ENCODE results near the gene TULP4. TPM values are rescaled to one million over a fixed set of nuclear protein-coding genes. Genes with fewer than 3 reads are reported as not detected.

Gene TULP4
- total and polyA plus RNA-seq, 4 donors: 30.9 to 403 (median 84.8) TPM

DNA sequence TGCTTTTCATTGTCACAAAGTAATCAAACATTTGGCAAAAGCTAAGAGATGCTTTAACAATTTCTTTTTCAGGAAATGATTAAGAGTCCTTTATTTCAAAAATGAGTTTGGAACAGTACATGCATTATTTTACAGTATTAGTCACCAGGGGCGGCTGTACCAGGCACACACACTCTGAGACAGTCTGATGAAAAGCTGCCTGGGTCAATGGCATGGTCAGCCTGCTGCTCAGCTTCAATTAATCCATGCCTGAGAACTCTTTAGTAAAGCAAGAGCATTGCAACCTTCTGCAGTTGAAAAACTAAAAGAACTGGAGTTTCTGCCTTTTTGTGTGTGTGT is 105.5 kb downstream of the TULP4 start:
- H3K4me1 ChIP-seq (ENCODE audit: control insufficient read depth, insufficient read depth, low read length): peaks cover 8% of the 10 kb centered on the region
- no peaks in the 10 kb centered on the region for H3K27me3 ChIP-seq (ENCODE audit: control insufficient read depth, insufficient read depth, low read length)
- DNase-seq (ENCODE audit: low read depth in 4 of 6, low spot score in 6 of 6): peak in 2 of 6 donors; percentile 21 to 43
- H3K9me3 ChIP-seq (ENCODE audit: control insufficient read depth, insufficient read depth, low read length): no peaks in the 10 kb centered on the region
- no peak overlapping the region for H3K4me3 ChIP-seq (ENCODE audit: low read depth, low read length)
- H3K36me3 ChIP-seq (ENCODE audit: control insufficient read depth, insufficient read depth, low read length): peaks cover 4% of the 10 kb centered on the region
- 38% methylated on average over 1 of the region's 1 CpG for WGBS (ENCODE audit: insufficient coverage)
- H3K27ac ChIP-seq (ENCODE audit: low read depth, low read length): peak overlapping the region; percentile 57

DNA sequence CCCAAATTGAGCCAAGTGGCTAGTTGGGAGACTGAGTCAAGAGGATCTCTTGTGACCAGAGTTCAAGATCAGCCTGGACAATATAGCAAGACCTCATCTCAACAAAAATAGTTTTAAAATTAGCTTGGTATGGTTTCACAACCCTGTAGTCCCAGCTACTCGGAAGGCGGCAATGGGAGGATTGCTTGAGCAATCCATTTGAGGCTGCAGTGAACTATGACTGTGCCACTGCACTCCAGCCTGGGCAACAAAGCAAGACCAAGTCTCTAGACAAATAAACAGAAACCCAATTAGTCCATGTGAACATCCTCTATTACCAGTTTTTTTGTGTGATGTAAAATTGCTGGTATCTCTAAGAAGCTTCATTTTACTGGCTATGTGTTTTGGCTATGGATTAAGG is 106.2 kb downstream of the TULP4 start:
- Histone ChIP-seq H3K27me3 (ENCODE audit: control insufficient read depth, insufficient read depth, low read length) (no peaks in the 10 kb centered on the region), H3K4me3 (ENCODE audit: low read depth, low read length) (no peak overlapping the region), H3K27ac (ENCODE audit: low read depth, low read length) (no peak overlapping the region), H3K4me1 (ENCODE audit: control insufficient read depth, insufficient read depth, low read length) (peaks cover 5% of the 10 kb centered on the region), H3K9me3 (ENCODE audit: control insufficient read depth, insufficient read depth, low read length) (no peaks in the 10 kb centered on the region), H3K36me3 (ENCODE audit: control insufficient read depth, insufficient read depth, low read length) (no peaks in the 10 kb centered on the region)
- DNase-seq (ENCODE audit: low read depth in 4 of 6, low spot score in 6 of 6): no peak
- 100% methylated on average over 2 of the region's 2 CpGs for WGBS (ENCODE audit: insufficient coverage)

DNA sequence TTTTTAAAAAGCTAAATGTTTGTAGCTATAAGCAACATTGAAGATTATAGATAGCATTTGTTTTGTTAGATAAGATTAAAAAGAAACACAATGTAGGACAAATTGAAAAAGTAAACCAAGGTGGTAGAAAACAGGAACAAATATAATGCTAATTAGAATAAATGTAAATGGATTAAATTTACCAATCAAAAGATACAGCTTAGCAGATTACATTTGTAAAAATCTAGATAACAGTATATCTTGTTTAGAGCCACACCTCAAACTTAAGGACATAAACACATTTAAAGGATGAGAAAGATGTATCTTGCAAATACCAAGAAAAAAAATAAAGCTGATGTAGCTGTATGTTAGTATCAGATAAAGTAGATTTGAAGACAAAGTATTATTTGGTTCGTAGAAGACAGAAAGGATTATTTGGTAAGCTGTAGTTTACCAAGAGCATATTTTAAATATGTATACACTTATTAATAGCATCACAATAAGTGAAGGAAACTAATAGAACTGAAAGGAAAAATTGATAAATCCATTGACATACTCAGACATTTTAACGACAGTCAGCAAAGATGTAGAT is 107.2 kb downstream of the TULP4 start:
- Histone ChIP-seq H3K27ac (ENCODE audit: low read depth, low read length) (no peak overlapping the region), H3K4me3 (ENCODE audit: low read depth, low read length) (no peak overlapping the region), H3K36me3 (ENCODE audit: control insufficient read depth, insufficient read depth, low read length) (no peaks in the 10 kb centered on the region), H3K27me3 (ENCODE audit: control insufficient read depth, insufficient read depth, low read length) (no peaks in the 10 kb centered on the region), H3K4me1 (ENCODE audit: control insufficient read depth, insufficient read depth, low read length) (peaks cover 5% of the 10 kb centered on the region), H3K9me3 (ENCODE audit: control insufficient read depth, insufficient read depth, low read length) (no peaks in the 10 kb centered on the region)
- no CpG with 5 or more reads among the region's 2 CpGs for WGBS (ENCODE audit: insufficient coverage)
- no peak for DNase-seq (ENCODE audit: low read depth in 4 of 6, low spot score in 6 of 6)

DNA sequence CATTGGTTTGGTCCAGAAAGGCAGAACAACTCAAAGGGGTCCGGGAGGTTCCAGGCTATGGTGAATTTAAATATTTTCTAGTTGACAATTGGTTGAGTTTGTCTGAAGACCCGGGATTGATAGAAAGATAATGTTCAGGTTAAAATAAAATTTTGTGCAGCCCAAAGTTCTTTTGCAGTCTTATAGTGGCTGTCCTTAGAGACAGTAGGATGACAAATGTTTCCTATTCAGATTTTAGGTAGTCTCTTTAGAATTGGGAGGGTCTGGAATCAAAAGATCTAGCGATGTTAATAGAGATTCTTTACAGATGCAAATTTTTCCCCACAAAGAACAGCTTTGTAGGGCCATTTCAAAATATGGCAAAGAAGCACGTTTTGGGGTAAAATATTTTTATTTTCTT is 109.1 kb downstream of the TULP4 start:
- H3K27me3 ChIP-seq (ENCODE audit: control insufficient read depth, insufficient read depth, low read length): no peaks in the 10 kb centered on the region
- H3K27ac ChIP-seq (ENCODE audit: low read depth, low read length): no peak overlapping the region
- peaks cover 5% of the 10 kb centered on the region for H3K4me1 ChIP-seq (ENCODE audit: control insufficient read depth, insufficient read depth, low read length)
- no peaks in the 10 kb centered on the region for H3K9me3 ChIP-seq (ENCODE audit: control insufficient read depth, insufficient read depth, low read length)
- H3K36me3 ChIP-seq (ENCODE audit: control insufficient read depth, insufficient read depth, low read length): no peaks in the 10 kb centered on the region
- no peak overlapping the region for H3K4me3 ChIP-seq (ENCODE audit: low read depth, low read length)
- DNase-seq (ENCODE audit: low read depth in 4 of 6, low spot score in 6 of 6): no peak
- 81% methylated on average over 2 of the region's 4 CpGs for WGBS (ENCODE audit: insufficient coverage)

DNA sequence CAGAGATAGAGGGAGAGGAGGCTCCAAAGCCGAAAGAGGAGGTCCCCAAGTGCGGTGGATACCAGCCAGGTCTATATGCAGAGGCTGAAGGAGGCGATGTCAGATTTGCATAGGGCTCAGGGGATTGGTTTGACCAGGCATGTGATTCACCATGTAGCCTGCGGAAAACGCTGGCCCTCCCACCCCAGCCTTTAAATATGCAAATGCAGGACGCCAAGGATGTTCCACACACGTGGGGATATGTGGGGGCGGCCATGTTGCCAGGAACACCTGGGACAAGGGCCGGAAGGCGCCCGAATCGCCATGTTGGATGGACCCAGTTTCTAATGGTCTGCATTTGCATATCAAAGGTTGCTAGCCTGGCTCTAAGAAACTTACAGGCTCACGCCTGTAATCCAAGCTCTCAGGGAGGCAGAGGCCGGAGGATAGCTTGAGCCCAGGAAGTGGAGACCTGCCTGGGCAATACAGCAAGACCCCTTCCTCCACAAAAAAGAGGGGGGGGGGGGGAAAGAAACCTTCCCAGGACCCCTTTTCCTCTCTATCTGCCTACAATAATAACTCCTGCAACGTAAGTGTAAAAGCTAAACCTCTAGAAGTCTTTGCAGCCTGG is 110.5 kb downstream of the TULP4 start:
- no peaks in the 10 kb centered on the region for H3K27me3 ChIP-seq (ENCODE audit: control insufficient read depth, insufficient read depth, low read length)
- no peaks in the 10 kb centered on the region for H3K36me3 ChIP-seq (ENCODE audit: control insufficient read depth, insufficient read depth, low read length)
- 77% methylated on average over 13 of the region's 15 CpGs for WGBS (ENCODE audit: insufficient coverage)
- DNase-seq (ENCODE audit: low read depth in 4 of 6, low spot score in 6 of 6): no peak
- H3K9me3 ChIP-seq (ENCODE audit: control insufficient read depth, insufficient read depth, low read length): no peaks in the 10 kb centered on the region
- no peak overlapping the region for H3K4me3 ChIP-seq (ENCODE audit: low read depth, low read length)
- H3K27ac ChIP-seq (ENCODE audit: low read depth, low read length): no peak overlapping the region
- H3K4me1 ChIP-seq (ENCODE audit: control insufficient read depth, insufficient read depth, low read length): peaks cover 4% of the 10 kb centered on the region

DNA sequence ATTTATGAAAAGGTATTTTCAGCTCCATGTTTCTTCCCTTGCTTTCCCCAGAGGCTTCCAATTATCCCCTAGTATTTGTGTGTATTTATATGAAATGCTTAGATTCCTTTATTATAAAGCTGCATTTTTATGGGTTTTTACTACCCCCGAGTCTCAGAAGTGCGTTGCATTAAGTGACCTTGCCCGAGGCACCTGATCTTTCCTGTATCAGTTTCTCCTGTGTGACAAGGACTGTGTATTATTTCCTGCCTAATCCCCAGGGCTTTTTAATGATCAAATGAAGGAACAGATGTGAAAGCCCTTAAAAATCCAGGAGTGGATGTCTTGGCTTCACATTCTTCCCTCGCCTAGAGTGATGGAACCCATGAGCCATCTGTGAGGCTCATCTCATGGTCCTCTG is 118.8 kb downstream of the TULP4 start:
- no peak overlapping the region for H3K27ac ChIP-seq (ENCODE audit: low read depth, low read length)
- no peak for DNase-seq (ENCODE audit: low read depth in 4 of 6, low spot score in 6 of 6)
- H3K27me3 ChIP-seq (ENCODE audit: control insufficient read depth, insufficient read depth, low read length): no peaks in the 10 kb centered on the region
- 70% methylated on average over 3 of the region's 4 CpGs for WGBS (ENCODE audit: insufficient coverage)
- peaks cover 11% of the 10 kb centered on the region for H3K36me3 ChIP-seq (ENCODE audit: control insufficient read depth, insufficient read depth, low read length)
- H3K4me3 ChIP-seq (ENCODE audit: low read depth, low read length): no peak overlapping the region
- H3K9me3 ChIP-seq (ENCODE audit: control insufficient read depth, insufficient read depth, low read length): no peaks in the 10 kb centered on the region
- H3K4me1 ChIP-seq (ENCODE audit: control insufficient read depth, insufficient read depth, low read length): no peaks in the 10 kb centered on the region

DNA sequence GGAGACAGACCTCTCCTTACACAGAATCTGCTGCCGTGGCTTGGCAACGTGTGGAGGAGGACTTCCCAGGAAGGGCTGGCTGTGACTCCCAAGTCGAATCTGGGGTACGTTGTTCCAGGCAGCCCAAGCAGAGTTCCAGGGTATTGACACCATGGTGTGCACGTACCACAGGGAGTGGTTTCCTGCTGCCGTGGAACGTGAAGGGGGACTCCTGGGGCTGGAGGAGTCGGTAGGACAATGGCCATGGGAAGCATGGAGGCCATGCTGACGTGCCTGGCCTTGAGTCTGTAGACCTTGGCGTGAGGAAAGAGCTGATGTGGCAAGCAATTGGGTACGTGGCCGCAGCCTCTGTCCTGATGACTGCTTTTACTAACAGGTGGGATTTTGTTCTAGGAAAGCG is 119.3 kb downstream of the TULP4 start:
- H3K27ac ChIP-seq (ENCODE audit: low read depth, low read length): no peak overlapping the region
- DNase-seq (ENCODE audit: low read depth in 4 of 6, low spot score in 6 of 6): no peak
- H3K4me3 ChIP-seq (ENCODE audit: low read depth, low read length): no peak overlapping the region

DNA sequence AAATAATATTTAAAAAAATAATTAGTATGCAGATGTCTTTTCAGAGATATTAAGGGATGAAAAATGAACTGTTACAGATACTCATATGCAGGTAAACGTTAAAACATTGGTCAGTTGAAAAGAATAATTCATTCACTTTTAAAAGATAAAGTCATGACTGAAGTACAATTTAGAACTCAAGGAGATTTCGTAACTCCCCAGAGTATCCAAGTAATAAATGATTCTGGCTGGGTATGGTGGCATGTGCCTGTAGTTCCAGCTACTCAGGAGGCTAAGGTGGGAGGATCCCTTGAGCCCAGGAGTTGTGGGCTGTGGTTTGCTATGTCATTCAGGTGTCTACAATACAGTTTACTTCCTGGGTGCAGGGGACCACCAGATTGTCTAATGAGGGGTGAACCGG is 125.3 kb downstream of the TULP4 start:
- H3K27me3 ChIP-seq (ENCODE audit: control insufficient read depth, insufficient read depth, low read length): no peaks in the 10 kb centered on the region
- no peak for DNase-seq (ENCODE audit: low read depth in 4 of 6, low spot score in 6 of 6)
- no peaks in the 10 kb centered on the region for H3K9me3 ChIP-seq (ENCODE audit: control insufficient read depth, insufficient read depth, low read length)
- peaks cover 7% of the 10 kb centered on the region for H3K36me3 ChIP-seq (ENCODE audit: control insufficient read depth, insufficient read depth, low read length)
- no peak overlapping the region for H3K27ac ChIP-seq (ENCODE audit: low read depth, low read length)
- 100% methylated on average over 1 of the region's 3 CpGs for whole genome bisulfite sequencing (ENCODE audit: insufficient coverage)
- H3K4me3 ChIP-seq (ENCODE audit: low read depth, low read length): no peak overlapping the region
- H3K4me1 ChIP-seq (ENCODE audit: control insufficient read depth, insufficient read depth, low read length): peaks cover 4% of the 10 kb centered on the region

More for the DNA sequence above, 119.3 kb downstream of the TULP4 start:
- H3K36me3 ChIP-seq (ENCODE audit: control insufficient read depth, insufficient read depth, low read length): peaks cover 11% of the 10 kb centered on the region
- no peaks in the 10 kb centered on the region for H3K27me3 ChIP-seq (ENCODE audit: control insufficient read depth, insufficient read depth, low read length)
- no peaks in the 10 kb centered on the region for H3K9me3 ChIP-seq (ENCODE audit: control insufficient read depth, insufficient read depth, low read length)
- no peaks in the 10 kb centered on the region for H3K4me1 ChIP-seq (ENCODE audit: control insufficient read depth, insufficient read depth, low read length)
- 96% methylated on average over 13 of the region's 13 CpGs for WGBS (ENCODE audit: insufficient coverage)

DNA sequence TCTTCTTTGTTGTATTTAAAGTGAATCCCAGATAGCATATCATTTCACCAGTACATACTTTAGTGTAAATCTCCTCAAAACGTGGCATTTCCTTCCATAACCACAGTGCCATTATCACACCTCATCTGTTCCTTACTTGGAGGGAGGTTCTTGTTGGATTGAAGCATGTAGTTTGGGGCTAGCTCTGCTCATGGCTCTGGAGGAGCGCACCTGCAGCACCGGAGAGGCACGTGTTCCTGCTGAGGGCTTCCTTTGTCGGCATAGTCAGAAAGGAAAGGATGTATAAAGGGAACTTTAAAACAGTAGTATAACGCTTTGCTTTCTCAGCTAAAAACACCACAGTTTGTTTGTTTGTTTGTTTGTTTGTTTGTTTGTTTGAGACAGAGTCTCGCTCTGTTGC is 126.0 kb downstream of the TULP4 start:
- peaks cover 4% of the 10 kb centered on the region for H3K4me1 ChIP-seq (ENCODE audit: control insufficient read depth, insufficient read depth, low read length)
- peaks cover 7% of the 10 kb centered on the region for H3K36me3 ChIP-seq (ENCODE audit: control insufficient read depth, insufficient read depth, low read length)
- H3K9me3 ChIP-seq (ENCODE audit: control insufficient read depth, insufficient read depth, low read length): no peaks in the 10 kb centered on the region
- no peaks in the 10 kb centered on the region for H3K27me3 ChIP-seq (ENCODE audit: control insufficient read depth, insufficient read depth, low read length)
- DNase-seq (ENCODE audit: low read depth in 4 of 6, low spot score in 6 of 6): no peak
- no peak overlapping the region for H3K27ac ChIP-seq (ENCODE audit: low read depth, low read length)
- 83% methylated on average over 3 of the region's 7 CpGs for WGBS (ENCODE audit: insufficient coverage)
- H3K4me3 ChIP-seq (ENCODE audit: low read depth, low read length): no peak overlapping the region

DNA sequence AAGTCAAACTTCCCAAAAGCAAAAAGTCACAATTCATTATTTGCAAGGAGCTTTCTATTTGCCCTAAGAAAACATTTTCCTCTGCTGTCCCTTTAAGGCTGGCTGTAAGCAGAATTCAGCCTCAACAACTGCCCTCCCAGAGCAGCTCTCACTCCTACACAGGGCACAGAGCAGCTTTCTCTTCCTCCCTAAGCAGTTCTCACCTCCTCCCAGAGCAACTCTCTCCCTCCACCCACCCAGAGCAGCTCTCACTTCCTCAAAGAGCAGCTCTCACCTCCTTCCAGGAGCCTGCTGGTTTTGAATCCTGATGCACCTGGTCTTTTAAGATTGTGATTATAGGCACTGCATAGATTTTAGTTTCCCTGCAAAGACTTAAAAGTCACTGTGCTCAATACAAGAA is 127.0 kb downstream of the TULP4 start:
- H3K36me3 ChIP-seq (ENCODE audit: control insufficient read depth, insufficient read depth, low read length): peaks cover 7% of the 10 kb centered on the region
- H3K4me3 ChIP-seq (ENCODE audit: low read depth, low read length): no peak overlapping the region
- no peaks in the 10 kb centered on the region for H3K9me3 ChIP-seq (ENCODE audit: control insufficient read depth, insufficient read depth, low read length)
- no peak for DNase-seq (ENCODE audit: low read depth in 4 of 6, low spot score in 6 of 6)
- no peaks in the 10 kb centered on the region for H3K27me3 ChIP-seq (ENCODE audit: control insufficient read depth, insufficient read depth, low read length)
- peaks cover 4% of the 10 kb centered on the region for H3K4me1 ChIP-seq (ENCODE audit: control insufficient read depth, insufficient read depth, low read length)
- no peak overlapping the region for H3K27ac ChIP-seq (ENCODE audit: low read depth, low read length)

Data from spinal cord (tissue), 10 donors.